ENCODE data around the gene HOXC11. TPM values are rescaled to one million over a fixed set of nuclear protein-coding genes. Genes with fewer than 3 reads are reported as not detected.
A peak's percentile ranks its signal among the peaks of the same experiment; 100 is the strongest.

Gene HOXC11
- polyA plus RNA-seq (ENCODE audit: low read depth in 6 of 6) = not detected

- Mint-ChIP-seq H3K27ac (peak within 1 kb of the TSS in 4 of 6 donors; percentile 64 to 96 (median 94)), H3K9me3 (peaks cover 5 to 28% (median 13%) of the 10 kb centered on the region in 7 donors), H3K4me1 (peaks cover 17 to 26% (median 19%) of the 10 kb centered on the region in 3 donors), H3K36me3 (peaks cover 0 to 17% of the 10 kb centered on the region in 2 donors), H3K4me3 (peak within 1 kb of the TSS; percentile 19 to 88 (median 80)), H3K27me3 (peaks cover 69 to 92% (median 83%) of the 10 kb centered on the region in 3 donors)
- ATAC-seq (ENCODE audit: low read depth in 2 of 2) (no peak), DNase-seq (no peak)
Observed at GRCh38 chr12:53972722-53973235, at the start of gene HOXC11. HOXC11 (plus strand) TSS chr12:53973126; CDS start chr12:53973242, 116 bp downstream.

GRCh38 chr12:53924521-53925405 is 48.2 kb upstream of the HOXC11 start:
- no peak for ATAC-seq (ENCODE audit: low read depth in 2 of 2)
- no peak overlapping the region for H3K4me3 Mint-ChIP-seq
- DNase-seq = no peak
- no peak overlapping the region for H3K27ac Mint-ChIP-seq
- peaks cover 0 to 4% of the 10 kb centered on the region in 2 donors for H3K36me3 Mint-ChIP-seq
- H3K9me3 Mint-ChIP-seq = peaks cover 0 to 13% (median 3%) of the 10 kb centered on the region in 7 donors
- peaks cover 72 to 88% (median 84%) of the 10 kb centered on the region in 3 donors for H3K27me3 Mint-ChIP-seq
- H3K4me1 Mint-ChIP-seq = peaks cover 0 to 5% (median 0%) of the 10 kb centered on the region in 3 donors

- Mint-ChIP-seq H3K27me3 (peaks cover 80 to 93% (median 89%) of the 10 kb centered on the region in 3 donors), H3K9me3 (peaks cover 0 to 23% (median 3%) of the 10 kb centered on the region in 7 donors), H3K36me3 (peaks cover 0 to 4% of the 10 kb centered on the region in 2 donors), H3K27ac (peak overlapping the region in 2 of 6 donors; percentile 43 to 86), H3K4me1 (peaks cover 0 to 5% (median 0%) of the 10 kb centered on the region in 3 donors), H3K4me3 (peak overlapping the region in 3 of 8 donors; percentile 7 to 65 (median 46))
- DNase-seq (no peak), ATAC-seq (ENCODE audit: low read depth in 2 of 2) (no peak)
Observed at GRCh38 chr12:53927220-53928029, 45.5 kb upstream of the HOXC11 start.

GRCh38 chr12:53928054-53928835 is 44.7 kb upstream of the HOXC11 start:
- ATAC-seq (ENCODE audit: low read depth in 2 of 2) (no peak), DNase-seq (no peak)
- peak overlapping the region in 3 of 8 donors; percentile 7 to 65 (median 46) for H3K4me3 Mint-ChIP-seq
- H3K27ac Mint-ChIP-seq = peak overlapping the region in 2 of 6 donors; percentile 67 to 86
- H3K27me3 Mint-ChIP-seq = peaks cover 82 to 96% (median 94%) of the 10 kb centered on the region in 3 donors
- H3K9me3 Mint-ChIP-seq = peaks cover 0 to 23% (median 3%) of the 10 kb centered on the region in 7 donors
- peaks cover 0 to 4% of the 10 kb centered on the region in 2 donors for H3K36me3 Mint-ChIP-seq
- peaks cover 0 to 5% (median 0%) of the 10 kb centered on the region in 3 donors for H3K4me1 Mint-ChIP-seq

- Mint-ChIP-seq H3K27ac (no peak overlapping the region), H3K27me3 (peaks cover 84 to 96% (median 94%) of the 10 kb centered on the region in 3 donors)
Observed at GRCh38 chr12:53929527-53929926, 43.4 kb upstream of the HOXC11 start.

GRCh38 chr12:53930591-53931255 is 42.2 kb upstream of the HOXC11 start:
- DNase-seq = no peak
- no peak for ATAC-seq (ENCODE audit: low read depth in 2 of 2)
- H3K27ac Mint-ChIP-seq = peak overlapping the region in 1 of 6 donors; percentile 1
- peaks cover 84 to 97% (median 96%) of the 10 kb centered on the region in 3 donors for H3K27me3 Mint-ChIP-seq
- peaks cover 0 to 23% (median 3%) of the 10 kb centered on the region in 7 donors for H3K9me3 Mint-ChIP-seq
- H3K36me3 Mint-ChIP-seq = peaks cover 0 to 4% of the 10 kb centered on the region in 2 donors
- peaks cover 0 to 14% (median 9%) of the 10 kb centered on the region in 3 donors for H3K4me1 Mint-ChIP-seq
- H3K4me3 Mint-ChIP-seq = peak overlapping the region in 1 of 8 donors; percentile 22

More at GRCh38 chr12:53929527-53929926, 43.4 kb upstream of the HOXC11 start:
- Mint-ChIP-seq H3K36me3 (peaks cover 0 to 4% of the 10 kb centered on the region in 2 donors), H3K4me1 (peaks cover 0 to 5% (median 0%) of the 10 kb centered on the region in 3 donors), H3K9me3 (peaks cover 0 to 23% (median 3%) of the 10 kb centered on the region in 7 donors), H3K4me3 (peak overlapping the region in 2 of 8 donors; percentile 12 to 16)
- DNase-seq (no peak), ATAC-seq (ENCODE audit: low read depth in 2 of 2) (no peak)

- Mint-ChIP-seq H3K9me3 (peaks cover 0 to 19% (median 5%) of the 10 kb centered on the region in 7 donors), H3K36me3 (peaks cover 0 to 4% of the 10 kb centered on the region in 2 donors), H3K4me3 (no peak overlapping the region), H3K4me1 (peaks cover 0 to 20% (median 14%) of the 10 kb centered on the region in 3 donors), H3K27ac (no peak overlapping the region), H3K27me3 (peaks cover 84 to 97% (median 96%) of the 10 kb centered on the region in 3 donors)
- DNase-seq (no peak), ATAC-seq (ENCODE audit: low read depth in 2 of 2) (no peak)
Observed at GRCh38 chr12:53931844-53932581, 40.9 kb upstream of the HOXC11 start.

- peaks cover 0 to 19% (median 5%) of the 10 kb centered on the region in 7 donors for H3K9me3 Mint-ChIP-seq
- peaks cover 88 to 100% (median 97%) of the 10 kb centered on the region in 3 donors for H3K27me3 Mint-ChIP-seq
- no peak for ATAC-seq (ENCODE audit: low read depth in 2 of 2)
- peaks cover 0 to 4% of the 10 kb centered on the region in 2 donors for H3K36me3 Mint-ChIP-seq
- no peak for DNase-seq
- peaks cover 0 to 22% (median 14%) of the 10 kb centered on the region in 3 donors for H3K4me1 Mint-ChIP-seq
- no peak overlapping the region for H3K4me3 Mint-ChIP-seq
- no peak overlapping the region for H3K27ac Mint-ChIP-seq
Observed at GRCh38 chr12:53932915-53933314, 40.0 kb upstream of the HOXC11 start.

- peaks cover 72 to 92% (median 89%) of the 10 kb centered on the region in 3 donors for H3K27me3 Mint-ChIP-seq
- ATAC-seq (ENCODE audit: low read depth in 2 of 2) = no peak
- peak overlapping the region in 7 of 8 donors; percentile 9 to 87 (median 57) for H3K4me3 Mint-ChIP-seq
- no peak for DNase-seq
- H3K36me3 Mint-ChIP-seq = no peaks in the 10 kb centered on the region
- peaks cover 0 to 20% (median 17%) of the 10 kb centered on the region in 3 donors for H3K4me1 Mint-ChIP-seq
- peak overlapping the region in 5 of 6 donors; percentile 22 to 74 (median 47) for H3K27ac Mint-ChIP-seq
- peaks cover 0 to 21% (median 6%) of the 10 kb centered on the region in 7 donors for H3K9me3 Mint-ChIP-seq
Observed at GRCh38 chr12:53935383-53936341, 37.3 kb upstream of the HOXC11 start.

GRCh38 chr12:53937099-53937498 is 35.8 kb upstream of the HOXC11 start:
- Mint-ChIP-seq H3K4me3 (peak overlapping the region in 4 of 8 donors; percentile 9 to 67 (median 46)), H3K36me3 (no peaks in the 10 kb centered on the region), H3K27me3 (peaks cover 74 to 92% (median 90%) of the 10 kb centered on the region in 3 donors), H3K27ac (peak overlapping the region in 3 of 6 donors; percentile 69 to 95 (median 88)), H3K4me1 (peaks cover 0 to 20% (median 17%) of the 10 kb centered on the region in 3 donors), H3K9me3 (peaks cover 0 to 21% (median 5%) of the 10 kb centered on the region in 7 donors)
- ATAC-seq (ENCODE audit: low read depth in 2 of 2) (no peak), DNase-seq (no peak)
